Activated CD4-positive, alpha-beta T cell treated with anti-CD3 and anti-CD28 coated beads, Interleukin-2, Interleukin-6, amounts not matched to agents 100 ng/mL and 50 ng/mL, durations not matched to agents 16 hours and 8 hours (primary cell): ENCODE results near the gene PTPN9.
"Not testable (repeated sequence)": the region's sequence is repeated elsewhere in the genome, so short reads cannot be mapped to it uniquely, and the experiment has no call there.

Experiments used
- DNase-seq: peaks from one replicate; pipeline ENCODE4 v3.0.0-alpha.2; 2020

Gene PTPN9

DNA sequence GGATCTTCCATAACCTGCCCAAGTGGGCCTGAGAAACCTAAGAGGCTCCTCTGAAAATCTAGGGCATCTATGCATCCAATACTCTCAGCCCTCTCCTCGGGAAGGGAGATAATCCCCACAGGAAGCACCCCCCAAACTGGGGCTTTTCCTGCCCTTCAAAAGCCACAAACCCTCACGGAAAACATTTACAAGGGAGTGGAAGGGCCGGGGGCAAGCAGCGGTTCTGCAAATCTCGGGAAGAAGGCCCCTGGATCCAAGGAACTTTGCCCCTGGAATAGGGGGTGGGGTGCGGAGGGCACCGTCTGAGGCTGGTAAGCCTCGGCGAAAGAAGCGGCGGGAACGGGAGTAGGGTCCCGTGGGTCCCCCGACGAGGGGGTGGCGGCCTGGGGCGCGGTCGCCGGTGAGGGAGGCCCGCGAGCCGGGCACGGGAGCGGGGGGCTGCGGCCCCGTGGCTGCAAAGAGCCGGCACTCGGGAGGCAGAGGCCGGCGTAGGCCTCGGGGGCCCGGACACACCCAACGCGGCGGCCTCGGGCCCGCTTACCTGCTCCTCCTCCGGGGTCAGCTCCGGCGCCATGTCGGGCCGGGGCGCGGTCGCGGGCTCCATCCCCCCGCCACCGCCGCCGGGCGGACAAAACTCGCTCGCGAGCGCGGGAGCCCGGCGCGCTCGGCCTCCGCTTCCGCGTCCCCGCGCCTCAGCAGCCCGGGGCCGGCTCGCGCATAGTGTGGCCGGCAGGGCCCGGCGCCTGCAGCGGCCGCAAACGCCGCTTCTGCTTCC lies 755 bp downstream of the PTPN9 start:
- peak; percentile 31 for DNase-seq

DNA sequence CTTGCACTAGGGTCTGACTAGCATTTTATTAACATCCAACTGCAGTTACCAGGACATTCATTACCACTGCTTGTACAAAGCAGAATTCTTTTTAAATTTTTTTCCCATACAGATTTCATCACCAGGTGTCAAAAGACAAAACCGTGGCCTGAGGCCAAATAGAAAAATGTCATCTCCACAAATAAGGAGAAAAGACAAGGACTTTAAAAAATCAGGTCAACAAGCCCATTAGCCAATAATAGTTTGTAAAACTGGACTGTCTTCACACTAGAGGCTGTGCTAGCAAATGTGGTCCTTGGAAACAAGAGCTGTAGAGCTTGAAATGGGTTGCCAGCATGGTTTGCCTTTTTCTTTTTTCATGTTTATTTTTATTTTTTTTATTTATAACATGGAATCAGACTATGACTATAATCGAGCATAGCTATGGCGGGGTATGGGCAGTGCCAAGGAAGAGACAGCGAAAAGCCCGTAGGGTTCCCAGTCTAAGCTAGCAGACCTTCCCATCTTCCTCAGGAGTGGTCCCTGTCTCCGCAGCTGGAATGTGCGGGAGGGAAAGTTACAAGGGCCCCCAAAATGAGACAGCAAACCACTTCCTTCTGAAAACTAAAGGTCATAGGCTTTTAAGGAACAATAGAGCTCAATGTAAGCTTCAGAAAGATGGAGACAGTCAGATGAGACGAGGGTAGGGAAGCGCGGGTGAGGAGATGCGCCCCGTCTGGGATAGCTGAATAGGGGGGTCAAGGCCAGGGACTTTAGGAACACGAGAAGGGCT lies 1.5 kb downstream of the PTPN9 start:
- no peak for DNase-seq

DNA sequence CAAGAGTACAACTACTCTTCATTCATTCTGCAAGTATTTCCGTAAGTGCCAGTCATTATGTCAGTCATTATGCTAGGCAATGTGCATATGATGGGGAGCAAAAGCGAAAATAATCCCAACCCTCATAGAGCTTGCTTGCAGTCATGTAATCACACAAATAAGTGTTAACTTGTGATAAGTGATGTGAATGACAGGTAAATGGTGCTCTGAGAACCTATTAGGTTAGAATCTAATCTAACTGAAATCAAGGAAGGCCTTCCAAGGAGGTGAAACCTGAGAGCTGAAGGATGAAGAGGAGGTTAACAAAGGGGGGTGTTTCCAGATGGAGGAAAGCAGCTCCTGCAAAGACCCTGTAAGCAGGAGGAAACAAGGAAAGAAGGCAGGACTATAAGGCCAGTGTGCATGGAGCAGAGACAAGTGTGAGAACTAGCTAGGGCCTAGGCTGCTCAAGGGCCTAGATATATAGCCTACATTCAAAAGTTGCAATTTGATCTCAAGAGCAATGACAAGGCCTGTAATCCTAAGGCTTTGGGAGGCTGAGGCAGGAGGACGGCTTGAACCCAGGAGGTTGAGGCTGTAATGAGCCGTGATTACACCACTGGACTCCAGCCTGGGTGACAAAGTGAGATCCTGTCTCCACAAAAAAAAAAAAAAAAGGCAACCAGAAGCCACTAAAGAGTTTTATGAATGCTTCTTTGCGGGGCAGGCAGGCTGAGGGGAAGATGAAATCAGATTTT lies 5.3 kb downstream of the PTPN9 start:
- no peak for DNase-seq

- no peak for DNase-seq
These were observed 8.8 kb downstream of the PTPN9 start for GRCh38 chr15:75570126-75570845.

- DNase-seq = no peak
These were observed 13.8 kb downstream of the PTPN9 start for GRCh38 chr15:75565062-75565970.

DNA sequence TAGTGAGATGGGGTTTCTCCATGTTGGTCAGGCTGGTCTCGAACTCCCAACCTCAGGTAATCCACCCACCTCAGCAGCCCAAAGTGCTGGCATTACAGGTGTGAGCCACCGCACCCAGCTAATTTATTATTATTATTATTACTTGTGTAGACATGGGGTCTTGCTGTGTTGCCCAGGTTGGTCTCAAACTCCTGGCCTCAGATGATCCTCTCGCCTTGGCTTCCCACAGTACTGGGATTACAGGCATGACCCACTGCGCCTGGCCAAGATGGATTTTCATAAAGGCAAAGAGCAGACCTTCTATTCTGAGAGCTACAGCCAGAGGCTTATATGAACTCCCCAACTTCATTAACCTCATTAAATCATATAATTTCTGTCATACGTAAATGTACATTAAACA lies 17.2 kb downstream of the PTPN9 start:
- no peak for DNase-seq

GRCh38 chr15:75559360-75559759 lies 19.8 kb downstream of the PTPN9 start:
- DNase-seq = not testable (repeated sequence)

GRCh38 chr15:75558955-75559354 lies 20.2 kb downstream of the PTPN9 start:
- DNase-seq = not testable (repeated sequence)

DNA sequence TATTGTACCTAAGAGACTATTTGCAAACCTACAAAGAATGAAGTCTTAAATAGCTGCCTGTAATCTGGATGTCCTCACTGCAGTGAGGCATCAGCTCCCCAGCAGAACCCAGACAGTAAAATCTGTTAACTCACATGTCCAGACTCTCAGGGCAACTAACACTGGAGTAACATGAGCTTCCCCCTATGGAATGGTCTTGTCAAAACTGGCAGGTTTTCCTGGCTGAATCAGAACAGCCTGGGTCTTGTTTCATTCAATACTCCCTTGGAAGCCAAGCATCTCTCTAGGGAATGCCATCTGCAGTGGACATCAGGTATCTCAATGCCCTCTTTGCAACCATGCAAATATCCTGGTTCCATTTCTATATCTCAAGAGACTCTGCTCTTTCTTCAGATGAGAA lies 24.4 kb downstream of the PTPN9 start:
- DNase-seq = no peak

- DNase-seq = no peak
These were observed 25.5 kb downstream of the PTPN9 start for GRCh38 chr15:75553659-75554058.

- no peak for DNase-seq
These were observed 28.0 kb downstream of the PTPN9 start for GRCh38 chr15:75551091-75551490.

DNA sequence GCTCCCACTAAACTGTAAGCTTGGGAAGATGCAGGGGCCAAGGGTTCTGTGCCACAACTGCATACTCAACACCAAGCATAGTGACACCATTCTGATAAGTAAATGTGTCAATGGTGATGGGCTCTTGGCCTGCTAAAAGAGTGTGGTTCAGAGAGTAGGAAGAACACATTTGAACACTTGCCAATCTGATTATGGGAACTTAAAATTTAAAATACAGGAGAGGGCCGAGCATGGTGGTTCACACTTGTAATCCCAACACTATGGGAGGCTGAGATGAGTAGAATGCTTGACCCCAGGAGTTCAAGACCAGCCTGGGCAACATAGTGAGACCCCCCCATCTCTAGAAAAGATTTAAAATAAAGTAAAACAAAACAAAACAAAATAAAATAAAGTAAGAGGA lies 34.1 kb downstream of the PTPN9 start:
- no peak for DNase-seq

DNA sequence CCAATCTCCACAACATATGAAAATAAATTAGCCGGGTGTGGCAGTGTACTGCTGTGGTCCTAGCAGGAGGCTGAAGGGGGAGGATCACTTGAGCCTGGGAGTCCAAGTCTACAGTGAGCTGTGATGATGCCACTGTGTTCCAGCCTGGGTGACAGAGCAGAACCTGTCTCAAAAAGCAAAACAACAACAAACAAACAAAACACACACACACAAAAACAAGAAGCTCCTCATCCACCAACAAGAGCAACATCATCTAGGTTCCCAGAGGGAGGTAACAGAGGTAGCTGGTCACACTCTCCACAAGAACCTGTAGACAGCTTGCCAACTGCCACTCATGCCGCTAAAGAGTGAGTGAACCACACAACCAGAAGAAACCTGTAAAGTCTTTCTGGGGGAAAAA lies 34.8 kb downstream of the PTPN9 start:
- no peak for DNase-seq

DNA sequence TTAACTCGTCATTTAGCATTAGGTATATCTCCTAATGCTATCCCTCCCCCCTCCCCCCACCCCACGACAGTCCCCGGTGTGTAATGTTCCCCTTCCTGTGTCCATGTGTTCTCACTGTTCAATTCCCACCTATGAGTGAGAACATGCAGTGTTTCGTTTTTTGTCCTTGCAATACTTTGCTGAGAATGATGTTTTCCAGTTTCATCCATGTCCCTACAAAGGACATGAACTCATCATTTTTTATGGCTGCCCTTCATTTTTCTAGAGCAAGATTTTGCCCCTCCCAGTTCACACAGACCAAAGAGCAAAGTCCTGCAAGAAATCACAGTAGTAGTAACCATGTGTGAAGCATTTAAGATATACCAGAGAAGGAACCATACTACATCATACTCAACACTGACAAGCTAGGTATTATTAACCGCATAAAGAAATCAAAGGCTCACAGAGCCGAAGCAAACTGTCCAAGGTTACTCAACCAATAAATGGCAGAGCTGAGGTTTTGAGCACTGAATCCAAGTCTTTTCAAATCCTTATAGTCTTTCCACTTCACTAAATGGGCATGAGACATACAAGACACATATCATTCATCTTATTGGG lies 36.1 kb downstream of the PTPN9 start:
- DNase-seq = not testable (repeated sequence)

DNA sequence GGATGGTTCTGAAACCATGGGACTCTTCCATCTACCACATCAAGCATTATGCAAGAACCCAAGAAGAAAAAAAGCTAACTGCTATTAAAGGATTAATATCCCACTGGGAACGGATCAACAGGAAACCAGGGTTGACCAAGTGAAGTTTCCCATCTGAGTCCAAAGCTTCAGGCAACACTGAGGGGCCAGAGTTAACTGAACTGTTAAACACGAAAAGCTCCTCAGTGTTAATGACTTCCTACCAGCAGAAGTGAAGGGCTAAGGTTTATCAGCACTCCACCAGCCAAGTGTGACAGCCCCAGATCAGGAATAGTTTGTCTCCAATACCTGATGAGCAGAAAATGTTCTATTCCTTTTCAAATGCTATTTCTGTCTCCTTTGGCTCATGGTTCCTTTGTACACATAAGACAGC lies 36.7 kb downstream of the PTPN9 start:
- DNase-seq = no peak

DNA sequence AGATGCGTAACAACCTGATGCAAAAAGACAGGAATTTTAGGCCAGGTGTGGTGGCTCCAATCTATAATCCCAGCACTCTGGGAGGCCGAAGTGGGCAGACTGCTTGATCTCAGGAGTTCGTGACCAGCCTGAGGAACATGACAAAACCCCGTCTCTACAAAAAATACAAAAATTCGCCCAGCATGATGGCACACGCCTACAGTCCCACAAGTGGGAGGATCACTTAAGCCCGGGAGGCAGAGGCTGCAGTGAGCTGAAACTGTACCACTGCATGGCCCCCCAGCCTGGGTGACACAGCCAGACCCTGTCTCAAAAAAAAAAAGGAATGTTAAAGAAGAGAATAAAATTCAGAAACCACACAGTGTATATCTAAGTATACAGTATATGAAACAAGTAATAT lies 40.7 kb downstream of the PTPN9 start:
- DNase-seq = no peak

DNA sequence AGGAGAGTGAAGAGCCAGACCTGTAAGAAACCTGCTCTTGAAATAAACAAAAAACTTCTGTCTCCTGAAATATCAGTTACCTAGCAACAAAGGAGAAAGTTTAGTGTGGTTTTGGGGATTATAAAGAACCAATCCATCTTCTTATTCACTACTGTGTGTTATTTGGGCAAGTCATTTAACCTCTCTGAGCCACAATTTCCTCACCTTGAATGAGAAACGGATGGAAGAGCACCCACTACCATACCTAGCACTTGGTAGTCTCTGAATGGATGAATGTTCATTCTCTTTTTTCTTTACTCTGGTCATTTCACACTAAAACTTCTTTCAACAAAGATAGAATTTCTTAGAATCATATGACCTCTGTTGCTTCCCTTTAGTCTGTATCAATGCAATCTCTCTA lies 45.2 kb downstream of the PTPN9 start:
- no peak for DNase-seq

- peak; percentile 6 for DNase-seq
These were observed 46.5 kb downstream of the PTPN9 start for GRCh38 chr15:75532413-75533250.

- no peak for DNase-seq
These were observed 48.1 kb downstream of the PTPN9 start for GRCh38 chr15:75531041-75531450.

GRCh38 chr15:75530169-75530568 lies 48.9 kb downstream of the PTPN9 start:
- no peak for DNase-seq
